ENCODE results near the gene PADI1. TPM values are rescaled to one million over a fixed set of nuclear protein-coding genes. Genes with fewer than 3 reads are reported as not detected.

The PADI1 gene
- total RNA-seq, 4 donors from 2014 or later, result 3.2 to 24.2 (median 6.6) TPM

DNA sequence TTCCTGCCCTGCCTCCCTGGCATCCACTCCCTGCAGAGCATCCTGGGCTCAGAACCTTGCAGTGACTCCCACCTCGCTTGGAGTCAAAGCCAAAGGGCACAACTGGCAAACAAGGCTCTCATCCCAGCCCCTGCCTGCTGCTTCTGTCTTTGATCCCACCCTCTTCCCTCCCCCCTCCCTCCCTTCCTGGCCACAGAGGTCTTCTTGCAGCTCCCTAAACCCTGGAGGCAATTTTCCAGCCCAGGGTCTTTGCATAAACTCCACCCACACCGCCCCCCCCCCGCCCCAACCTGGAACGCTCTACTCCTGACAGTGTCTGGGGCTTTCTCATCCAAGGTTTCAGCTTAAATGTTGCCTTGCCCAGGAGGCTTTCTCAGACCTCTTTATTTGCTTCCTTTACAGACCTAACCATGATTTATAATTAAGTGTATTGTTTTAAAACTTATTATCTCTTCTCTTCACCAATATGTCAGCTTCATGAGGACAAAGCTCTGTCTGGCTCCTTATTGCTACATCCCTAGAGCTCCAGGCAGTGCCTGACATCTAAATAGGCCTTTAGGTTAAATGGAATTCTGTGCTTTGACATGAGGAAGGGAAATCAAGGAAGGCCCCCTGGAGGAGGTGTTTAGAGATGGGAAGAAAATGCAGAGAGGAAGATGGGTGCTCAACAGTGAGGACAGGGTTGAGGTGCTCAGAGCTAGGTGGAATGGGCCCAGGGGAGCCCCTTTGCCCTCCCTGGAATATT, 37.7 kb upstream of the PADI1 start:
- intact Hi-C loops (cut with DNase I; ENCODE audit: low total_unique reads), result no loop called here
- no peak for DNase-seq (ENCODE audit: low spot score in 2 of 2)
- TF ChIP-seq, protein P1, sequence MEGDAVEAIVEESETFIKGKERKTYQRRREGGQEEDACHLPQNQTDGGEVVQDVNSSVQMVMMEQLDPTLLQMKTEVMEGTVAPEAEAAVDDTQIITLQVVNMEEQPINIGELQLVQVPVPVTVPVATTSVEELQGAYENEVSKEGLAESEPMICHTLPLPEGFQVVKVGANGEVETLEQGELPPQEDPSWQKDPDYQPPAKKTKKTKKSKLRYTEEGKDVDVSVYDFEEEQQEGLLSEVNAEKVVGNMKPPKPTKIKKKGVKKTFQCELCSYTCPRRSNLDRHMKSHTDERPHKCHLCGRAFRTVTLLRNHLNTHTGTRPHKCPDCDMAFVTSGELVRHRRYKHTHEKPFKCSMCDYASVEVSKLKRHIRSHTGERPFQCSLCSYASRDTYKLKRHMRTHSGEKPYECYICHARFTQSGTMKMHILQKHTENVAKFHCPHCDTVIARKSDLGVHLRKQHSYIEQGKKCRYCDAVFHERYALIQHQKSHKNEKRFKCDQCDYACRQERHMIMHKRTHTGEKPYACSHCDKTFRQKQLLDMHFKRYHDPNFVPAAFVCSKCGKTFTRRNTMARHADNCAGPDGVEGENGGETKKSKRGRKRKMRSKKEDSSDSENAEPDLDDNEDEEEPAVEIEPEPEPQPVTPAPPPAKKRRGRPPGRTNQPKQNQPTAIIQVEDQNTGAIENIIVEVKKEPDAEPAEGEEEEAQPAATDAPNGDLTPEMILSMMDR (IDR thresholded peaks at IDR 0.05), result no peak
- TF ChIP-seq POLR2A (IDR thresholded peaks at IDR 0.05), result no peak
- H3K4me3 ChIP-seq (ENCODE audit: low read depth, poor library complexity, severe bottlenecking), result no peak overlapping the region
- WGBS, 2 donors, result 19 to 40% methylated on average over 4 of the region's 4 CpGs

DNA sequence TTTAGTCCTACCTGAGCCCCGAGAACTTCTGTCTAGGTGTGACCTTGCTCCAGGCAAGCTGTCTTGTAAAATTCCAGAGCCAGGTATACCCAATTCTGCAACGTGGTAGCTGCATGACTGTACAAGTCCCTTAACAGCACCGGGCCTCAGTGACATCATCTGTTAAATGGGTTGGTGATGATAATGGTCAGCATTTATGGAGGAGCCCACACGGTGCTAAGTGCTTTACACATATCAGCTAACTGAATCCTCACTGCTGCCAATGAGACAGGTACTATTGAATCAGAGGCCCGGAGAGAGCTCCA, 37.2 kb upstream of the PADI1 start:
- intact Hi-C loops (cut with DNase I; ENCODE audit: low total_unique reads), result no loop called here
- no peak overlapping the region for H3K4me3 ChIP-seq (ENCODE audit: low read depth, poor library complexity, severe bottlenecking)
- TF ChIP-seq POLR2A (IDR thresholded peaks at IDR 0.05), result no peak
- TF ChIP-seq, protein P1 (IDR thresholded peaks at IDR 0.05), result no peak
- 54 to 72% methylated on average over 5 of the region's 5 CpGs for WGBS, 2 donors
- DNase-seq (ENCODE audit: low spot score in 2 of 2), result no peak

DNA sequence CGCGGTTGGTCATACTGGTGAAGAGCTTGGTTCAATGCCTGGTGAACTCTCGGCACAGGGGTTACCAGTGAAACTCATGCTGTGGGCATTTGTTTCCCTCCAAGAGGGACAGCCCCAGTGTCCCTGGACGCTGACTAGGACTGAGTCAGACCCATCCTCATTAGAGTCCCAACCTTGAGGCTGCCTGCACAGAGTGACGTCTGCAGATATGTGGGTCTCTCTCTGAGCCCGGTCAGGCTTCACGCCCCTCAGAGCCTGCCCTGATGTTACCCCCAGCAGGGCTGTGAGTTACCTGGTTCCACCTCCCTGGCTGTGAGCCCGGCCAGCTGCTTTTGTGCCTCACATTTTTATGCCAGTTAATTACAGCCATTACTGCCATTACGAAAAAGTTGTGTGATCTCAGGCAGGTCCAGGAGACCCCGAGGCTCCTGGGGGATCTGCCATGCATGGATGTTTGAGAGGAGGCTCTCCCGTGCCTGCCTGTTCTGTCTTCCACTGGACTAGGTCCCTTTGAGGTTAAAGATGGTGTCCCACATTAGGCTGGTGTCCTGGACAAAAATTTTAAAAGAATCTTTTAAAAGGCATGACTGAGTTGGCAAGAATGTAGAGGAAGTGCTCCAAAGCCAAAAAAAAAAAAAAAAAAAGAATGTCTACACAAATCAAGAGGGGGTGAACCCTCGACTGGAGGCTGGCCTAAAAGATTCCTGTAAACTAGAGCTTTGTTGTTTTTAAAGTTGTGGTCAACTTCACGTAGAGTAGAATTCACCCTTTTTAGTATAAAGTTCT, 36.6 kb upstream of the PADI1 start:
- no peak for TF ChIP-seq POLR2A (IDR thresholded peaks at IDR 0.05)
- TF ChIP-seq, protein P1 (IDR thresholded peaks at IDR 0.05), result no peak
- 41 to 49% methylated on average over 13 of the region's 13 CpGs for WGBS, 2 donors
- intact Hi-C loops (cut with DNase I; ENCODE audit: low total_unique reads), result no loop called here
- DNase-seq (ENCODE audit: low spot score in 2 of 2), result no peak
- no peak overlapping the region for H3K4me3 ChIP-seq (ENCODE audit: low read depth, poor library complexity, severe bottlenecking)

DNA sequence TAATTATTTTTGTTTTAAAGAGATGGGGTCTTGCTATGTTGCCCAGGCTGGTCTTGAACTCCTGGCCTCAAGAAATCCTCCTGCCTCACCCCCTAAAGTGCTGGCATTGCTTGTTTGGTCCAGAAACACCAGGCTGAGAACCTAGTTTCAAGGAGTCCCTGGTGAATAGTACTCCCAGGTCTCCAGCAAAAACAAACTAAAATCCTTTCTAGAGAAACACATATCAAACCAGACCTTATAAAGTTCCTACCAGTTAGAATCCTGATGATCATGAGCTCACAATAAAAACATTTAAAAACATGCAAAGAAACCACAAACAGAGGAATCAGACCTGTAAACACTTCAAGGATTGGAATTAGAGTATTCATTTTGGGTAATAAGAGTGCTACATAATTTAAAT, 34.4 kb upstream of the PADI1 start:
- TF ChIP-seq, protein P1 (IDR thresholded peaks at IDR 0.05), result no peak
- TF ChIP-seq POLR2A (IDR thresholded peaks at IDR 0.05), result no peak
- no peak for DNase-seq (ENCODE audit: low spot score in 2 of 2)
- no peak overlapping the region for H3K4me3 ChIP-seq (ENCODE audit: low read depth, poor library complexity, severe bottlenecking)
- intact Hi-C loops (cut with DNase I; ENCODE audit: low total_unique reads), result no loop called here

DNA sequence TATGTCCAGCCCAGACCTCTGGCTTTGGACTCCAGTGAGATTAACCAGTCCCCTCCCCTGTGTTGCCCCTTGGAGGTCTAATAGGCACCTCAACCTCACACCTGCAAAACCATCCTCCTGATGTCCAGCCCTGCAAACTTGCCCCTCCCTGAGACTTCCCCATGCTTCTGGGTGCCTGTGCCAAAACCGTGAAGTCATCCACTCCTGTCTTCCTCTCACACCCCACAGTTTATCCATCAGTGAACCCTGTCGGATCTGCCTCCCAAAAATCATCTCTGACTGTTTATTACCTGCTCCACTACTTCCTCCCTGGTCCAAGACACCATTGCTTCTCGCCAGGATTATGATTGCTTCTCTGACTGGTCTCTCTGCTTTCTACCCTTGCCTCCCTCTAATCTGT, 31.7 kb upstream of the PADI1 start:
- 68 to 71% methylated on average over 3 of the region's 3 CpGs for WGBS, 2 donors
- H3K4me3 ChIP-seq (ENCODE audit: low read depth, poor library complexity, severe bottlenecking), result no peak overlapping the region
- no peak for TF ChIP-seq POLR2A (IDR thresholded peaks at IDR 0.05)
- TF ChIP-seq, protein P1 (IDR thresholded peaks at IDR 0.05), result no peak
- no peak for DNase-seq (ENCODE audit: low spot score in 2 of 2)
- intact Hi-C loops (cut with DNase I; ENCODE audit: low total_unique reads), result no loop called here
